ENCODE results near the gene RABL2B.
"Not testable (repeated sequence)": the region's sequence is repeated elsewhere in the genome, so short reads cannot be mapped to it uniquely, and the experiment has no call there.

Gene RABL2B

GRCh38 chr22:50783033-50783879, at the start of gene RABL2B:
Gene RABL2B, minus strand, starts transcription at chr22:50783636. Its CDS starts 1,342 bp downstream, at chr22:50782294.
- peak; percentile 84 for DNase-seq (ENCODE audit: low read depth)

- not testable (repeated sequence) for DNase-seq (ENCODE audit: low read depth)
Measured at GRCh38 chr22:50786936-50787335, 3.5 kb upstream of the RABL2B start.

- DNase-seq (ENCODE audit: low read depth): not testable (repeated sequence)
Measured at GRCh38 chr22:50785289-50785688, 1.9 kb upstream of the RABL2B start.

GRCh38 chr22:50783880-50784276, 442 bp upstream of the RABL2B start:
- DNase-seq (ENCODE audit: low read depth): not testable (repeated sequence)

- not testable (repeated sequence) for DNase-seq (ENCODE audit: low read depth)
Measured at GRCh38 chr22:50782253-50782652, 1.2 kb downstream of the RABL2B start.

GRCh38 chr22:50780244-50780643, 3.2 kb downstream of the RABL2B start:
- not testable (repeated sequence) for DNase-seq (ENCODE audit: low read depth)

GRCh38 chr22:50777631-50778030, 5.8 kb downstream of the RABL2B start:
- DNase-seq (ENCODE audit: low read depth): not testable (repeated sequence)

- peak; percentile 36 for DNase-seq (ENCODE audit: low read depth)
Measured at GRCh38 chr22:50775132-50775531, 8.3 kb downstream of the RABL2B start.

- not testable (repeated sequence) for DNase-seq (ENCODE audit: low read depth)
Measured at GRCh38 chr22:50764288-50764687, 19.1 kb downstream of the RABL2B start.

- DNase-seq (ENCODE audit: low read depth): not testable (repeated sequence)
Measured at GRCh38 chr22:50761829-50762228, 21.6 kb downstream of the RABL2B start.

- DNase-seq (ENCODE audit: low read depth): peak; percentile 48
Measured at GRCh38 chr22:50759597-50760341, 23.7 kb downstream of the RABL2B start.

- DNase-seq (ENCODE audit: low read depth): peak; percentile 34
Measured at GRCh38 chr22:50756949-50757491, 26.4 kb downstream of the RABL2B start.

- not testable (repeated sequence) for DNase-seq (ENCODE audit: low read depth)
Measured at GRCh38 chr22:50756406-50756805, 27.0 kb downstream of the RABL2B start.

- DNase-seq (ENCODE audit: low read depth): not testable (repeated sequence)
Measured at GRCh38 chr22:50755251-50755650, 28.2 kb downstream of the RABL2B start.

GRCh38 chr22:50749302-50750074, 33.9 kb downstream of the RABL2B start:
- not testable (repeated sequence) for DNase-seq (ENCODE audit: low read depth)

GRCh38 chr22:50748630-50749029, 34.8 kb downstream of the RABL2B start:
- not testable (repeated sequence) for DNase-seq (ENCODE audit: low read depth)

GRCh38 chr22:50747521-50747920, 35.9 kb downstream of the RABL2B start:
- DNase-seq (ENCODE audit: low read depth): not testable (repeated sequence)

GRCh38 chr22:50744424-50744823, 39.0 kb downstream of the RABL2B start:
- not testable (repeated sequence) for DNase-seq (ENCODE audit: low read depth)

GRCh38 chr22:50740714-50741113, 42.7 kb downstream of the RABL2B start:
- not testable (repeated sequence) for DNase-seq (ENCODE audit: low read depth)

- DNase-seq (ENCODE audit: low read depth): no peak
Measured at GRCh38 chr22:50739894-50740293, 43.5 kb downstream of the RABL2B start.

GRCh38 chr22:50739279-50739691, 44.2 kb downstream of the RABL2B start:
- no peak for DNase-seq (ENCODE audit: low read depth)
